ENCODE data around the gene PLAU.
"Not testable (repeated sequence)": the region's sequence is repeated elsewhere in the genome, so short reads cannot be mapped to it uniquely, and the experiment has no call there.

Gene PLAU

GRCh38 chr10:73886085-73886529 is 24.8 kb upstream of the PLAU start:
- no peak for DNase-seq (ENCODE audit: extremely low read depth, low read depth)

GRCh38 chr10:73886661-73887293 is 24.2 kb upstream of the PLAU start:
- no peak for TF ChIP-seq CTCF (IDR thresholded peaks at IDR 0.05; ENCODE audit: low read depth, low read length, missing control alignments)
- H3K4me3 ChIP-seq (replicated peaks; ENCODE audit: low read depth, low read length): no peak overlapping the region
- no peak for DNase-seq (ENCODE audit: extremely low read depth, low read depth)

More at GRCh38 chr10:73886085-73886529, 24.8 kb upstream of the PLAU start:
- no peak overlapping the region for H3K4me3 ChIP-seq (replicated peaks; ENCODE audit: low read depth, low read length)
- TF ChIP-seq CTCF (IDR thresholded peaks at IDR 0.05; ENCODE audit: low read depth, low read length, missing control alignments): peak; percentile 91

- no peak for TF ChIP-seq CTCF (IDR thresholded peaks at IDR 0.05; ENCODE audit: low read depth, low read length, missing control alignments)
- no peak for DNase-seq (ENCODE audit: extremely low read depth, low read depth)
- no peak overlapping the region for H3K4me3 ChIP-seq (replicated peaks; ENCODE audit: low read depth, low read length)
Observed at GRCh38 chr10:73887294-73888039, 23.5 kb upstream of the PLAU start.

GRCh38 chr10:73888514-73888913 is 22.4 kb upstream of the PLAU start:
- no peak for DNase-seq (ENCODE audit: extremely low read depth, low read depth)
- no peak for TF ChIP-seq CTCF (IDR thresholded peaks at IDR 0.05; ENCODE audit: low read depth, low read length, missing control alignments)
- no peak overlapping the region for H3K4me3 ChIP-seq (replicated peaks; ENCODE audit: low read depth, low read length)

GRCh38 chr10:73889014-73889413 is 21.9 kb upstream of the PLAU start:
- TF ChIP-seq CTCF (IDR thresholded peaks at IDR 0.05; ENCODE audit: low read depth, low read length, missing control alignments): no peak
- no peak for DNase-seq (ENCODE audit: extremely low read depth, low read depth)
- H3K4me3 ChIP-seq (replicated peaks; ENCODE audit: low read depth, low read length): no peak overlapping the region

GRCh38 chr10:73889416-73889815 is 21.5 kb upstream of the PLAU start:
- not testable (repeated sequence) for H3K4me3 ChIP-seq (replicated peaks; ENCODE audit: low read depth, low read length); DNase-seq (ENCODE audit: extremely low read depth, low read depth)

- H3K4me3 ChIP-seq (replicated peaks; ENCODE audit: low read depth, low read length): no peak overlapping the region
- no peak for TF ChIP-seq CTCF (IDR thresholded peaks at IDR 0.05; ENCODE audit: low read depth, low read length, missing control alignments)
Observed at GRCh38 chr10:73890261-73890660, 20.7 kb upstream of the PLAU start.

GRCh38 chr10:73890830-73891229 is 20.1 kb upstream of the PLAU start:
- not testable (repeated sequence) for DNase-seq (ENCODE audit: extremely low read depth, low read depth)

More at GRCh38 chr10:73890261-73890660, 20.7 kb upstream of the PLAU start:
- no peak for DNase-seq (ENCODE audit: extremely low read depth, low read depth)

More at GRCh38 chr10:73890830-73891229, 20.1 kb upstream of the PLAU start:
- H3K4me3 ChIP-seq (replicated peaks; ENCODE audit: low read depth, low read length): not testable (repeated sequence)

Measured in HFF-Myc (cell line).